Endodermal cell (in vitro differentiated cells): ENCODE data around the gene THBD. TPM values are rescaled to one million over a fixed set of nuclear protein-coding genes. Genes with fewer than 3 reads are reported as not detected.

Experiments
- DNase-seq: peaks from one replicate; pipeline ENCODE4 v3.0.0-alpha.2; 2017
- H3K27ac ChIP-seq: 2 replicates; pipeline ENCODE4 v1.5.1; 2013; ENCODE audit warnings: mild to moderate bottlenecking, low read depth, low read length, moderate library complexity
- H3K27me3 ChIP-seq: 2 replicates; pipeline ENCODE4 v1.6.1; 2013; ENCODE audit warnings: mild to moderate bottlenecking, low read length, moderate library complexity; ENCODE audit not compliant: insufficient read depth, control insufficient read depth, poor library complexity, severe bottlenecking
- H3K36me3 ChIP-seq: 2 replicates; pipeline ENCODE4 v1.7.0; 2013; ENCODE audit warnings: mild to moderate bottlenecking, low read length, moderate library complexity; ENCODE audit not compliant: control insufficient read depth, insufficient read depth
- H3K4me1 ChIP-seq: one replicate; pipeline ENCODE4 v1.7.0; 2013; ENCODE audit warnings: low read length; ENCODE audit not compliant: control insufficient read depth, insufficient read depth
- H3K4me3 ChIP-seq: 2 replicates; pipeline ENCODE4 v1.5.1; 2013; ENCODE audit warnings: mild to moderate bottlenecking, low read length, moderate library complexity
- H3K9ac ChIP-seq: 2 replicates; pipeline ENCODE4 v1.6.1; 2013; ENCODE audit warnings: mild to moderate bottlenecking, low read length, moderate library complexity; ENCODE audit not compliant: poor library complexity, severe bottlenecking; ENCODE audit errors: extremely low read depth
- H3K9me3 ChIP-seq: 2 replicates; pipeline ENCODE4 v1.6.1; 2013; ENCODE audit warnings: mild to moderate bottlenecking, low read length, moderate library complexity; ENCODE audit not compliant: control insufficient read depth
- H3K27ac Mint-ChIP-seq: 2 replicates; pipeline ENCODE4 v1.8.0; 2020; ENCODE audit warnings: mixed read lengths
- H3K27me3 Mint-ChIP-seq: 2 replicates; pipeline ENCODE4 v1.8.0; 2021; ENCODE audit warnings: mild to moderate bottlenecking, mixed read lengths; ENCODE audit not compliant: insufficient read depth
- H3K36me3 Mint-ChIP-seq: 2 replicates; pipeline ENCODE4 v1.8.0; 2020; ENCODE audit warnings: low read depth, mixed read lengths
- H3K4me1 Mint-ChIP-seq: 2 replicates; pipeline ENCODE4 v1.8.0; 2020; ENCODE audit warnings: mixed read lengths
- H3K4me3 Mint-ChIP-seq: 2 replicates; pipeline ENCODE4 v1.8.0; 2020; ENCODE audit warnings: mild to moderate bottlenecking, moderate library complexity, mixed read lengths
- H3K9me3 Mint-ChIP-seq: 2 replicates; pipeline ENCODE4 v1.8.0; 2020; ENCODE audit warnings: mild to moderate bottlenecking, mixed read lengths
- CTCF ChIP-seq: fragments of 200-600 bp; sonication (generic); conservative IDR thresholded peaks from 2 replicates; pipeline ENCODE4 v1.5.0; 2021; ENCODE audit warnings: antibody characterized with exemption, mild to moderate bottlenecking
- WGBS, 2 experiments: methylation state at CpG; one replicate each; pipeline versions ENCODE4 v1.1.5 to v1.1.7; 2013; ENCODE audit warnings: missing lambda C conversion rate in 2 of 2, mixed read lengths in 1 of 2; ENCODE audit not compliant: insufficient coverage in 1 of 2, insufficient read length in 1 of 2; 5-methylcytosine and 5-hydroxymethylcytosine counted together
- total RNA-seq, 2 donors: library from RNA; stranded (reverse); fragmentation: NEBNext Ultra II Directional in 1 of 2; extraction: Animal tissue kit (Norgen Biotek cat#: 25700) in 1 of 2; gene quantifications; 2 replicates in 1 of 2; 3 replicates in 1 of 2; pipeline ENCODE4 v1.2.1, GENCODE V29; 2021

THBD gene
- total RNA-seq, 2 donors from 2014 or later = 1.2 to 2.0 TPM

DNA sequence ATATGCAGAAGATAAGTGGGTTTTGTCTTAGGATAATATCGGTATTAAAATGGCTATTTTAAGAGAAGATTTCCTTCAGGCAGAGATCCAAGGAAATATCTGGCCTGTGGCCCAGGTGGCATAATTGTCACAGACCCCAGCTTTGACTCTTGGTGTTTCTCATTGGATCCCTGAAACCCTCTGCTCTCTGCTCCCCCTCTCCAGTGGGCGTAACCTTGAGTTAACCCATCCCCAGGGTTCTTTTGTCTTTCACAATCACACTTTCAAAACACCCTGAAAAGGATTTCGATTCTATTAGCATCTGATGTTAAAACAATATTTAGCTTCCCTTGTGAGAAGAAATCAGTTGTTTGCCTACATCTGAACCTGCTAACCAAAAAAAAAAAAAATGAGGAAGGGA, 7.2 kb downstream of the THBD start:
- Mint-ChIP-seq H3K27ac (no peak overlapping the region), H3K4me3 (no peak overlapping the region), H3K9me3 (no peaks in the 10 kb centered on the region), H3K36me3 (no peaks in the 10 kb centered on the region), H3K4me1 (peaks cover 44% of the 10 kb centered on the region), H3K27me3 (peaks cover 59% of the 10 kb centered on the region)
- no peak overlapping the region for H3K27ac ChIP-seq
- peak; percentile 38 for DNase-seq
- H3K9ac ChIP-seq = no peak overlapping the region
- no peak for TF ChIP-seq CTCF
- WGBS, 2 experiments = 68 to 75% methylated on average over 1 to 3 of the region's 3 CpGs
- H3K27me3 ChIP-seq = peaks cover 40% of the 10 kb centered on the region
- no peaks in the 10 kb centered on the region for H3K36me3 ChIP-seq
- no peaks in the 10 kb centered on the region for H3K9me3 ChIP-seq
- H3K4me3 ChIP-seq = no peak overlapping the region
- H3K4me1 ChIP-seq = peaks cover 10% of the 10 kb centered on the region

DNA sequence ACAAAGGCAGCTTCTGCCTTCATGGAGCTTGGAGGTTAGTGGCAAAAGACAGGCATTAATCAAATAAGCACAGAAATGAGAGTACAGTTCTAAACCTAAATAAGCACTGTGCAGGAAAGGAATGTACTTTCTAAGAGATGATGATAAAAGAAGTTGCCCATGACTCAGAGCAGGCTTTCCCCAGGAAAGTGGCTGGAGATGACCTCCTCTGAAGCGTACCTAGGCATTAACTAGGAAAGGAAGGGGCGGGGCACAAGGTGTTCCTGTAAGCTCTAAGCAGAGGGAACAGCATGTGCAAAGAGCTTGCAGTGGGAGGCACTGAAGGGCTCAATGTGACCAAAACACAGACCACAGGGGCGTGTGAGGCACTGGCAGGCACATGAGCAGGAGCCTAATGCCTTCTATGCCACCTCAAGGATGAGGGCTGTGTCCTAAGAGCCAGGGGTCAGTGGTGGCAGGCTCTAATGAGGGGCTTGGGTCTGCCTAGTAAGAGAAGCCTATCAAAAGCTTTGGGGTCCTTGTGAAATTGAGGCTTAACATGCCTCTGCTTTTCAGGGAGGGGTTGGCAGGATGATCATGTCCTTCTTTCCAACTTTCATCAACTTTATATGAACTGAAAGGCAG, 9.5 kb downstream of the THBD start:
- Mint-ChIP-seq H3K27ac (no peak overlapping the region), H3K4me3 (no peak overlapping the region), H3K27me3 (peaks cover 60% of the 10 kb centered on the region), H3K4me1 (peaks cover 37% of the 10 kb centered on the region), H3K36me3 (no peaks in the 10 kb centered on the region), H3K9me3 (no peaks in the 10 kb centered on the region)
- Histone ChIP-seq H3K27me3 (peaks cover 47% of the 10 kb centered on the region), H3K9ac (no peak overlapping the region), H3K36me3 (no peaks in the 10 kb centered on the region), H3K27ac (no peak overlapping the region), H3K9me3 (no peaks in the 10 kb centered on the region), H3K4me3 (no peak overlapping the region), H3K4me1 (peaks cover 10% of the 10 kb centered on the region)
- no peak for DNase-seq
- WGBS, 2 experiments = 95 to 97% methylated on average over 3 of the region's 3 CpGs
- TF ChIP-seq CTCF = no peak

GRCh38 chr20:23039136-23039875, 10.2 kb downstream of the THBD start:
- Histone ChIP-seq H3K9ac (no peak overlapping the region), H3K27me3 (peaks cover 54% of the 10 kb centered on the region), H3K36me3 (no peaks in the 10 kb centered on the region), H3K4me3 (no peak overlapping the region), H3K4me1 (peaks cover 10% of the 10 kb centered on the region), H3K27ac (no peak overlapping the region), H3K9me3 (no peaks in the 10 kb centered on the region)
- no peak for TF ChIP-seq CTCF
- 94 to 97% methylated on average over 5 of the region's 5 CpGs for WGBS, 2 experiments
- H3K27me3 Mint-ChIP-seq = peaks cover 64% of the 10 kb centered on the region
- no peak overlapping the region for H3K27ac Mint-ChIP-seq
- no peak for DNase-seq
- peaks cover 30% of the 10 kb centered on the region for H3K4me1 Mint-ChIP-seq
- no peaks in the 10 kb centered on the region for H3K36me3 Mint-ChIP-seq
- H3K4me3 Mint-ChIP-seq = no peak overlapping the region
- no peaks in the 10 kb centered on the region for H3K9me3 Mint-ChIP-seq
